K562 (cell line): ENCODE measurements around the gene TLNRD1. TPM values are rescaled to one million over a fixed set of nuclear protein-coding genes. Genes with fewer than 3 reads are reported as not detected.

ENCODE experiments used
- ARID1B ChIP-seq: fragments of 450-650 bp; IDR thresholded peaks from 2 replicates; pipeline ENCODE4 v1.6.1; 2016; ENCODE audit warnings: antibody characterized with exemption, mild to moderate bottlenecking, inconsistent platforms
- ASH1L ChIP-seq: fragments of 450-650 bp; IDR thresholded peaks from 2 replicates; pipeline ENCODE4 v1.6.1; 2018; ENCODE audit warnings: borderline replicate concordance, mild to moderate bottlenecking, low read depth; ENCODE audit not compliant: partially characterized antibody
- ATF1 ChIP-seq, 2 experiments: fragments of 450-650 bp in 1 of 2; IDR thresholded peaks; 2 replicates each; pipeline ENCODE4 v1.6.1; 2016; ENCODE audit warnings: missing compliant biosample characterization in 1 of 2, missing genetic modification characterization in 1 of 2
- CBFA2T3 ChIP-seq: fragments of 450-650 bp; IDR thresholded peaks from 2 replicates; pipeline ENCODE4 v1.6.1; 2017
- CBX3 ChIP-seq, 2 experiments: IDR thresholded peaks; 1 replicate in 1 of 2; 2 replicates in 1 of 2; pipeline ENCODE4 v1.6.1; 2012; ENCODE audit warnings: inconsistent platforms in 2 of 2, low read length in 2 of 2, borderline replicate concordance in 1 of 2, control low read depth in 1 of 2
- CCNT2 ChIP-seq: IDR thresholded peaks from 2 replicates; pipeline ENCODE4 v1.6.1; 2011; ENCODE audit warnings: borderline replicate concordance, low read depth, mild to moderate bottlenecking, moderate library complexity, mixed read lengths, low read length; ENCODE audit not compliant: insufficient read length; ENCODE audit errors: extremely low read depth
- DDX20 ChIP-seq: fragments of 450-650 bp; IDR thresholded peaks from 2 replicates; pipeline ENCODE4 v1.6.1; 2016; ENCODE audit warnings: missing genetic modification characterization, low read depth, mild to moderate bottlenecking, missing compliant biosample characterization, moderate library complexity
- ETV1 ChIP-seq: fragments of 450-650 bp; conservative IDR thresholded peaks from 2 replicates; pipeline ENCODE4 v1.6.1; 2016; ENCODE audit warnings: missing genetic modification characterization, control low read depth, low read depth, missing compliant biosample characterization
- FOXK2 ChIP-seq, 2 experiments: fragments of 450-650 bp; IDR thresholded peaks in 1 of 2; conservative IDR thresholded peaks in 1 of 2; 2 replicates each; pipeline ENCODE4 v1.6.1; 2016; ENCODE audit warnings: low read depth in 2 of 2, mild to moderate bottlenecking in 1 of 2
- GABPA ChIP-seq: fragments of 200-800 bp; sonication (Bioruptor generic); conservative IDR thresholded peaks from 2 replicates; pipeline ENCODE4 v1.6.1; 2016; ENCODE audit warnings: low read depth, missing genetic modification characterization, missing compliant biosample characterization
- GATA2 ChIP-seq: sonication (generic); formaldehyde crosslinking; IDR thresholded peaks from 2 replicates; pipeline ENCODE4 v1.4.0; 2020; ENCODE audit warnings: mild to moderate bottlenecking, missing genetic modification reagents
- GTF2A2 ChIP-seq: IDR thresholded peaks from 2 replicates; pipeline ENCODE4 v1.6.1; 2016; ENCODE audit warnings: mild to moderate bottlenecking, missing genetic modification characterization, missing compliant biosample characterization
- HDAC1 ChIP-seq, 2 experiments: fragments of 450-650 bp; IDR thresholded peaks; 2 replicates each; pipeline ENCODE4 v1.6.1; 2016 to 2017; ENCODE audit warnings: inconsistent platforms in 1 of 2, mild to moderate bottlenecking in 1 of 2, moderate library complexity in 1 of 2
- HOXB6 ChIP-seq: fragments of 250-450 bp; sonication (Bioruptor Pico); IDR thresholded peaks from 2 replicates; pipeline ENCODE4 v1.5.1; 2022; ENCODE audit warnings: mild to moderate bottlenecking, borderline replicate concordance
- JUND ChIP-seq, 2 experiments: IDR thresholded peaks; 2 replicates in 1 of 2; 3 replicates in 1 of 2; pipeline ENCODE4 v1.6.1; 2011; ENCODE audit warnings: borderline replicate concordance in 2 of 2, low read depth in 2 of 2, low read length in 2 of 2, improper control_type of control experiment in 1 of 2, missing biosample characterization in 1 of 2, missing genetic modification characterization in 1 of 2, missing genetic modification reagents in 1 of 2
- NCOR1 ChIP-seq: fragments of 450-650 bp; IDR thresholded peaks from 2 replicates; pipeline ENCODE4 v1.6.1; 2016; ENCODE audit warnings: mild to moderate bottlenecking, moderate library complexity
- NEUROD1 ChIP-seq: fragments of 150-350 bp; IDR thresholded peaks from 2 replicates; pipeline ENCODE4 v1.6.1; 2014; ENCODE audit warnings: borderline replicate concordance, low read length, low read depth; ENCODE audit not compliant: partially characterized antibody
- PHB2 ChIP-seq: fragments of 450-650 bp; IDR thresholded peaks from 2 replicates; pipeline ENCODE4 v1.6.1; 2017; ENCODE audit warnings: low read depth
- PHTF2 ChIP-seq: fragments of 250-450 bp; sonication (Bioruptor Pico); IDR thresholded peaks from 2 replicates; pipeline ENCODE4 v1.5.0; 2021; ENCODE audit warnings: mild to moderate bottlenecking
- PYGO2 ChIP-seq: fragments of 450-650 bp; IDR thresholded peaks from 2 replicates; pipeline ENCODE4 v1.6.1; 2016; ENCODE audit warnings: mild to moderate bottlenecking, missing genetic modification characterization, moderate library complexity, missing compliant biosample characterization
- RBM25 ChIP-seq: fragments of 200-400 bp; formaldehyde crosslinking; IDR thresholded peaks from 2 replicates; pipeline ENCODE4 v1.6.1; 2018; ENCODE audit warnings: low read length, low read depth, moderate library complexity; ENCODE audit not compliant: severe bottlenecking
- RBM39 ChIP-seq: fragments of 200-400 bp; formaldehyde crosslinking; optimal IDR thresholded peaks from 2 replicates; pipeline ENCODE3; 2018; ENCODE audit warnings: low read depth, low read length
- SNIP1 ChIP-seq: fragments of 450-650 bp; IDR thresholded peaks from 2 replicates; pipeline ENCODE4 v1.7.1; 2017; ENCODE audit warnings: low read depth, mild to moderate bottlenecking
- SP1 ChIP-seq: sonication (generic); formaldehyde crosslinking; IDR thresholded peaks from 2 replicates; pipeline ENCODE4 v1.8.1; 2022; ENCODE audit warnings: mild to moderate bottlenecking, missing genetic modification reagents
- SREBF1 ChIP-seq: fragments of 150-350 bp; IDR thresholded peaks from 2 replicates; pipeline ENCODE4 v1.6.1; 2014; ENCODE audit warnings: antibody characterized with exemption, low read depth, low read length, borderline replicate concordance
- TAF9B ChIP-seq: fragments of 450-650 bp; IDR thresholded peaks from 2 replicates; pipeline ENCODE4 v1.6.1; 2018; ENCODE audit warnings: mild to moderate bottlenecking; ENCODE audit not compliant: partially characterized antibody
- TEAD1 ChIP-seq, 2 experiments: fragments of 450-650 bp in 1 of 2; sonication (generic) in 1 of 2; formaldehyde crosslinking; IDR thresholded peaks; 2 replicates each; pipeline versions ENCODE4 v1.4.0 to v1.8.0; 2020 to 2022; ENCODE audit warnings: mild to moderate bottlenecking in 2 of 2, missing genetic modification reagents in 1 of 2
- ZEB2 ChIP-seq: fragments of 450-650 bp; IDR thresholded peaks from 2 replicates; pipeline ENCODE4 v1.6.1; 2016
- ZNF589 ChIP-seq: fragments of 200-800 bp; sonication (Bioruptor generic); IDR thresholded peaks from 2 replicates; pipeline ENCODE4 v1.6.1; 2016; ENCODE audit warnings: low read depth, missing genetic modification characterization, missing compliant biosample characterization
- polyA plus RNA-seq, 8 experiments: library from polyadenylated mRNA; depleted of rRNA in 4 of 8; stranded (reverse) in 5 of 8; unstranded in 3 of 8; fragments of >200 nt; fragmentation: Nextera tagmentation in 2 of 8; fragmentation: Illumina TruSeq in 1 of 8; extraction: Ambion mirVana in 2 of 8; extraction: Trizol in 1 of 8; gene quantifications; 2 replicates each; pipeline versions ENCODE4 v1.2.1 to v1.2.3, GENCODE V29; 2011 to 2014; ENCODE audit warnings: inconsistent platforms in 1 of 8, missing spikeins in 1 of 8
- total RNA-seq, 7 experiments: library from RNA; depleted of rRNA in 6 of 7; stranded (reverse); fragments of >200 nt in 6 of 7; fragmentation: Illumina TruSeq in 2 of 7; extraction: Trizol in 2 of 7; gene quantifications; 2 replicates each; pipeline versions ENCODE4 v1.2.1 to v1.2.3, GENCODE V29; 2011 to 2021; ENCODE audit warnings: low replicate concordance in 1 of 7

TLNRD1 gene
- total and polyA plus RNA-seq, 9 of the 15 experiments (the other 6 are each of a cell fraction or from before 2014, with no cell fraction given), result 1.1 to 33.1 (median 5.7) TPM

GRCh38 chr15:80988148-80988796 is 12.5 kb upstream of the TLNRD1 start (continued):
- peak; percentile 12 for TF ChIP-seq RBM25
- peak; percentile 8; the same call in 1 of the 2 replicates for TF ChIP-seq GATA2 (CRISPR knock-in tag)
- TF ChIP-seq SNIP1, result no peak
- peak; percentile 15 for TF ChIP-seq TAF9B
- no peak for TF ChIP-seq ATF1 (CRISPR knock-in tag; IDR thresholded peaks at IDR 0.05)
- no peak for TF ChIP-seq ATF1 (tag; IDR thresholded peaks at IDR 0.05)
- TF ChIP-seq PYGO2 (tag), result no peak
- TF ChIP-seq CCNT2, result no peak
- TF ChIP-seq CBFA2T3, result peak; percentile 55; the same call in 1 of the 2 replicates
- no peak for TF ChIP-seq SP1
- no peak for TF ChIP-seq NEUROD1
- TF ChIP-seq TEAD1 (CRISPR knock-in tag; IDR thresholded peaks at IDR 0.05), result 0 out of 4 replicates have a peak, but pooled peaks of 1 of the 2 experiments have one; percentile 22
- TF ChIP-seq ARID1B, result peak; percentile 23; the same call in 1 of the 2 replicates
- no peak for TF ChIP-seq SREBF1
- TF ChIP-seq PHB2, result no peak
- TF ChIP-seq GTF2A2 (tag), result no peak
- no peak for TF ChIP-seq RBM39
- TF ChIP-seq ETV1, result no peak
- TF ChIP-seq ZNF589 (CRISPR knock-in tag), result no peak
- TF ChIP-seq ZEB2, result no peak
- TF ChIP-seq HDAC1 (IDR thresholded peaks at IDR 0.05), result peak in 1 of 2 experiments; percentile 36; a peak in 2 of 4 replicates
- TF ChIP-seq FOXK2 (conservative IDR thresholded peaks at IDR 0.05 in 1 of 2, IDR thresholded peaks at IDR 0.05 in 1 of 2; ENCODE audit: low read depth in 2 of 2), result peak in 1 of 2 experiments; percentile 30; a peak in 1 of 4 replicates
- no peak for TF ChIP-seq PHTF2 (CRISPR knock-in tag)
- TF ChIP-seq HOXB6 (CRISPR knock-in tag), result no peak
- no peak for TF ChIP-seq CBX3 (IDR thresholded peaks at IDR 0.05; ENCODE audit: borderline replicate concordance in 1 of 2, low read length in 2 of 2)
- TF ChIP-seq GABPA (tag), result no peak
- peak; percentile 36; the same call in 1 of the 2 replicates for TF ChIP-seq NCOR1
- 0 out of 2 replicates have a peak, but pooled peaks have one; percentile 3 for TF ChIP-seq JUND (IDR thresholded peaks at IDR 0.05; ENCODE audit: borderline replicate concordance, low read depth, low read length)
- no peak for TF ChIP-seq JUND (tag; IDR thresholded peaks at IDR 0.05; ENCODE audit: borderline replicate concordance, low read depth, low read length)
- TF ChIP-seq ASH1L, result no peak
- no peak for TF ChIP-seq DDX20 (tag)
